ENCODE measurements around the gene LPIN2. TPM values are rescaled to one million over a fixed set of nuclear protein-coding genes. Genes with fewer than 3 reads are reported as not detected.

LPIN2 gene
- polyA plus RNA-seq, 5 donors: 19.4 to 30.4 (median 28.4) TPM

GRCh38 chr18:2982452-2983269, 30.3 kb downstream of the LPIN2 start:
- no peak for DNase-seq

- DNase-seq: no peak
Measured at GRCh38 chr18:2982022-2982421, 30.9 kb downstream of the LPIN2 start.

- DNase-seq: no peak
Measured at GRCh38 chr18:2981212-2981728, 31.7 kb downstream of the LPIN2 start.

- no peak for DNase-seq
Measured at GRCh38 chr18:2979871-2980790, 32.8 kb downstream of the LPIN2 start.

GRCh38 chr18:2979129-2979528, 33.8 kb downstream of the LPIN2 start:
- DNase-seq: no peak

GRCh38 chr18:2978661-2979106, 34.3 kb downstream of the LPIN2 start:
- no peak for DNase-seq

- DNase-seq: no peak
Measured at GRCh38 chr18:2978208-2978607, 34.7 kb downstream of the LPIN2 start.

GRCh38 chr18:2976218-2977132, 36.5 kb downstream of the LPIN2 start:
- DNase-seq: no peak

GRCh38 chr18:2974731-2975130, 38.2 kb downstream of the LPIN2 start:
- DNase-seq: no peak

- no peak for DNase-seq
Measured at GRCh38 chr18:2971741-2972552, 41.0 kb downstream of the LPIN2 start.

GRCh38 chr18:2970772-2971659, 41.9 kb downstream of the LPIN2 start:
- no peak for DNase-seq

GRCh38 chr18:2970344-2970743, 42.6 kb downstream of the LPIN2 start:
- no peak for DNase-seq

GRCh38 chr18:2969695-2970094, 43.2 kb downstream of the LPIN2 start:
- no peak for DNase-seq

GRCh38 chr18:2968606-2969005, 44.3 kb downstream of the LPIN2 start:
- no peak for DNase-seq

- no peak for DNase-seq
Measured at GRCh38 chr18:2967820-2968219, 45.1 kb downstream of the LPIN2 start.

GRCh38 chr18:2967357-2967756, 45.6 kb downstream of the LPIN2 start:
- no peak for DNase-seq

- DNase-seq: no peak
Measured at GRCh38 chr18:2966560-2966959, 46.4 kb downstream of the LPIN2 start.

GRCh38 chr18:2965797-2966196, 47.1 kb downstream of the LPIN2 start:
- no peak for DNase-seq

- DNase-seq: no peak
Measured at GRCh38 chr18:2964361-2965010, 48.5 kb downstream of the LPIN2 start.
